Astrocyte of the cerebellum (primary cell): ENCODE results near the gene NDUFB3.
"Not testable (repeated sequence)": the region's sequence is repeated elsewhere in the genome, so short reads cannot be mapped to it uniquely, and the experiment has no call there.

Source experiments
- DNase-seq: peaks from one replicate; pipeline ENCODE4 v3.0.0-alpha.2; 2011; ENCODE audit warnings: low read depth
- H3K4me3 ChIP-seq: 2 replicates; pipeline ENCODE4 v1.5.1; 2011; ENCODE audit warnings: mild to moderate bottlenecking, low read depth, low read length, moderate library complexity
- CTCF ChIP-seq: IDR thresholded peaks from 2 replicates; pipeline ENCODE4 v1.5.1; 2012; ENCODE audit warnings: low read length, low read depth, moderate library complexity, mild to moderate bottlenecking; ENCODE audit errors: missing control alignments
- in situ Hi-C: cut with HindIII; loops from 2 replicates; pipeline ENCODE4 v1.10.0; 2017; ENCODE audit warnings: low sequenced_read_pairs

The NDUFB3 gene

GRCh38 chr2:201071479-201072200, at the start of gene NDUFB3, which contains the start of gene HYCC2:
Gene NDUFB3, plus strand, starts transcription at chr2:201072001. Its CDS starts 6,882 bp downstream, at chr2:201078883.
Gene HYCC2, minus strand, starts transcription at chr2:201071671. Its CDS starts 47,662 bp downstream, at chr2:201024009.
- H3K4me3 ChIP-seq, result peak within 1 kb of the TSS; percentile 82
- in situ Hi-C loops, result no loop called here
- TF ChIP-seq CTCF, result peak; percentile 35
- DNase-seq, result peak; percentile 83

GRCh38 chr2:201024518-201024917, 47.3 kb upstream of the NDUFB3 start:
- no peak overlapping the region for H3K4me3 ChIP-seq
- no peak for TF ChIP-seq CTCF
- in situ Hi-C loops, result no loop called here
- no peak for DNase-seq

GRCh38 chr2:201034355-201034754, 37.4 kb upstream of the NDUFB3 start:
- in situ Hi-C loops, DNase-seq, H3K4me3 ChIP-seq: not testable (repeated sequence)

GRCh38 chr2:201038361-201038760, 33.4 kb upstream of the NDUFB3 start:
- in situ Hi-C loops, DNase-seq, H3K4me3 ChIP-seq: not testable (repeated sequence)

GRCh38 chr2:201038855-201039254, 32.9 kb upstream of the NDUFB3 start:
- H3K4me3 ChIP-seq, result no peak overlapping the region
- in situ Hi-C loops, result no loop called here
- no peak for DNase-seq
- no peak for TF ChIP-seq CTCF

GRCh38 chr2:201040867-201041628, 30.8 kb upstream of the NDUFB3 start:
- H3K4me3 ChIP-seq, result no peak overlapping the region
- no peak for TF ChIP-seq CTCF
- DNase-seq, result no peak
- in situ Hi-C loops, result no loop called here

- H3K4me3 ChIP-seq, result not testable (repeated sequence)
These were observed 29.4 kb upstream of the NDUFB3 start for GRCh38 chr2:201042451-201042850.

GRCh38 chr2:201043050-201043449, 28.8 kb upstream of the NDUFB3 start:
- DNase-seq, in situ Hi-C loops, H3K4me3 ChIP-seq: not testable (repeated sequence)

More at GRCh38 chr2:201042451-201042850, 29.4 kb upstream of the NDUFB3 start:
- in situ Hi-C loops, DNase-seq: not testable (repeated sequence)
